Esophagus squamous epithelium (tissue), 5 donors: ENCODE measurements around the gene ANKRD13D. TPM values are rescaled to one million over a fixed set of nuclear protein-coding genes. Genes with fewer than 3 reads are reported as not detected.

Experiments
- DNase-seq: peaks from one replicate; lab custom pipeline; 2025; lab: John Stamatoyannopoulos, UW
- H3K27ac ChIP-seq, 4 donors: fragments of 200-600 bp; sonication (generic); one replicate each; pipeline ENCODE4 v1.5.1; 2016 to 2019; ENCODE audit warnings: mild to moderate bottlenecking in 1 of 4
- H3K27me3 ChIP-seq, 4 donors: fragments of 200-600 bp; sonication (generic); 1 replicate in 3 of 4; 2 replicates in 1 of 4; pipeline versions ENCODE4 v1.5.1 to v1.6.0; 2017 to 2021; ENCODE audit warnings: antibody characterized with exemption in 1 of 4
- H3K36me3 ChIP-seq, 3 donors: fragments of 200-600 bp; sonication (generic); one replicate each; pipeline ENCODE4 v1.5.1; 2016 to 2019
- H3K4me1 ChIP-seq, 3 donors: fragments of 200-600 bp; sonication (generic); one replicate each; pipeline ENCODE4 v1.5.1; 2017 to 2019
- H3K4me3 ChIP-seq, 4 donors: fragments of 200-600 bp; sonication (generic); 1 replicate in 3 of 4; 2 replicates in 1 of 4; pipeline ENCODE4 v1.5.1; 2016 to 2019; ENCODE audit warnings: mild to moderate bottlenecking in 2 of 4, moderate library complexity in 1 of 4
- H3K9me3 ChIP-seq, 3 donors: fragments of 200-600 bp; sonication (generic); one replicate each; pipeline ENCODE4 v1.5.1; 2016 to 2019
- CTCF ChIP-seq, 6 experiments: fragments of 450-650 bp in 4 of 6; fragments of 200-600 bp in 2 of 6; sonication (generic) in 2 of 6; IDR thresholded peaks; one replicate each; pipeline ENCODE4 v1.5.1; 2016 to 2019; ENCODE audit warnings: antibody characterized with exemption in 6 of 6, mild to moderate bottlenecking in 4 of 6, moderate library complexity in 4 of 6
- POLR2A ChIP-seq, 4 donors: fragments of 450-650 bp; IDR thresholded peaks; one replicate each; pipeline ENCODE4 v1.6.1; 2017; ENCODE audit warnings: antibody characterized with exemption in 4 of 4, mild to moderate bottlenecking in 4 of 4, moderate library complexity in 3 of 4
- WGBS, 2 donors: methylation state at CpG; one replicate each; pipeline ENCODE4 v1.1.5; 2018; 5-methylcytosine and 5-hydroxymethylcytosine counted together
- intact Hi-C: fragments of 100-400 bp; cut with DNase I; formaldehyde crosslinking; loops from one replicate; pipeline ENCODE4 v1.15.0; 2022
- total RNA-seq, 4 donors: library from RNA; depleted of rRNA; stranded (reverse); fragments of >200 nt; gene quantifications; one replicate each; pipeline ENCODE4 v1.1.0, GENCODE V29; 2016
- donor health status: DM: yes; HTN: yes; CAD: no.

Gene ANKRD13D
- total RNA-seq, 4 donors from 2014 or later, result 27.4 to 50.6 (median 41.6) TPM

- H3K27me3 ChIP-seq, result no peaks in the 10 kb centered on the region
- WGBS, 2 donors, result 56 to 67% methylated on average over 4 to 23 of the region's 35 CpGs
- intact Hi-C loops, result no loop called here
- TF ChIP-seq POLR2A (IDR thresholded peaks at IDR 0.05) (no peak), CTCF (IDR thresholded peaks at IDR 0.05) (no peak)
- peak overlapping the region; percentile 88 to 98 (median 97) for H3K27ac ChIP-seq
- H3K36me3 ChIP-seq, result peaks cover 13 to 60% (median 13%) of the 10 kb centered on the region in 3 donors
- DNase-seq, result no peak
- peaks cover 89 to 100% (median 91%) of the 10 kb centered on the region in 3 donors for H3K4me1 ChIP-seq
- no peaks in the 10 kb centered on the region for H3K9me3 ChIP-seq
- H3K4me3 ChIP-seq, result peak overlapping the region in 2 of 4 donors; percentile 1 to 7
These were observed 14.1 kb upstream of the ANKRD13D start for GRCh38 chr11:67274768-67275605.

- intact Hi-C loops, result no loop called here
- Histone ChIP-seq H3K4me3 (peak overlapping the region in 1 of 4 donors; percentile 7), H3K36me3 (peaks cover 19 to 68% (median 21%) of the 10 kb centered on the region in 3 donors), H3K9me3 (no peaks in the 10 kb centered on the region), H3K27ac (peak overlapping the region; percentile 88 to 98 (median 97)), H3K4me1 (peaks cover 83 to 99% (median 86%) of the 10 kb centered on the region in 3 donors), H3K27me3 (no peaks in the 10 kb centered on the region)
- DNase-seq, result no peak
- WGBS, 2 donors, result 82% methylated on average over 8 to 16 of the region's 17 CpGs
- TF ChIP-seq CTCF (IDR thresholded peaks at IDR 0.05) (no peak), POLR2A (IDR thresholded peaks at IDR 0.05) (no peak)
These were observed 13.3 kb upstream of the ANKRD13D start for GRCh38 chr11:67275606-67276409.

- peak overlapping the region in 3 of 4 donors; percentile 24 to 61 (median 33) for H3K4me3 ChIP-seq
- H3K4me1 ChIP-seq, result peaks cover 73 to 89% (median 76%) of the 10 kb centered on the region in 3 donors
- no peak for DNase-seq
- H3K27me3 ChIP-seq, result no peaks in the 10 kb centered on the region
- intact Hi-C loops, result no loop called here
- peaks cover 27 to 71% (median 31%) of the 10 kb centered on the region in 3 donors for H3K36me3 ChIP-seq
- WGBS, 2 donors, result 36 to 37% methylated on average over 5 to 9 of the region's 16 CpGs
- peak overlapping the region; percentile 88 to 98 (median 97) for H3K27ac ChIP-seq
- TF ChIP-seq CTCF (IDR thresholded peaks at IDR 0.05) (peak in 2 of 6 experiments; percentile 29 to 32), POLR2A (IDR thresholded peaks at IDR 0.05) (no peak)
- H3K9me3 ChIP-seq, result no peaks in the 10 kb centered on the region
These were observed 12.3 kb upstream of the ANKRD13D start for GRCh38 chr11:67276781-67277230.

- Histone ChIP-seq H3K27ac (peak overlapping the region; percentile 88 to 98 (median 97)), H3K27me3 (no peaks in the 10 kb centered on the region), H3K9me3 (no peaks in the 10 kb centered on the region), H3K4me3 (peak overlapping the region in 3 of 4 donors; percentile 24 to 61 (median 33)), H3K36me3 (peaks cover 33 to 71% (median 37%) of the 10 kb centered on the region in 3 donors), H3K4me1 (peaks cover 67 to 85% (median 71%) of the 10 kb centered on the region in 3 donors)
- DNase-seq, result peak; percentile 85
- WGBS, 2 donors, result 0 to 12% methylated on average over 5 to 14 of the region's 24 CpGs
- intact Hi-C loops, result no loop called here
- TF ChIP-seq CTCF (IDR thresholded peaks at IDR 0.05), result no peak
- peak in 2 of 4 donors; percentile 18 to 39 for TF ChIP-seq POLR2A (IDR thresholded peaks at IDR 0.05)
These were observed 11.7 kb upstream of the ANKRD13D start for GRCh38 chr11:67277231-67277961.
